Endothelial cell (in vitro differentiated cells): Measurements from ENCODE around the gene SPINDOC. TPM values are rescaled to one million over a fixed set of nuclear protein-coding genes. Genes with fewer than 3 reads are reported as not detected.

Experiments used
- DNase-seq: peaks from one replicate; pipeline ENCODE4 v3.0.0; 2021; ENCODE audit warnings: low spot score
- H3K27ac Mint-ChIP-seq: one replicate; pipeline ENCODE4 v1.8.0; 2021; ENCODE audit warnings: mixed read lengths, inconsistent platforms; ENCODE audit not compliant: unreplicated experiment
- H3K27me3 Mint-ChIP-seq: one replicate; pipeline ENCODE4 v1.8.0; 2021; ENCODE audit warnings: mild to moderate bottlenecking, moderate library complexity, mixed read lengths, inconsistent platforms; ENCODE audit not compliant: unreplicated experiment
- H3K36me3 Mint-ChIP-seq: one replicate; pipeline ENCODE4 v1.8.0; 2021; ENCODE audit warnings: mild to moderate bottlenecking, low read depth, mixed read lengths, inconsistent platforms; ENCODE audit not compliant: unreplicated experiment
- H3K4me1 Mint-ChIP-seq: one replicate; pipeline ENCODE4 v1.8.0; 2021; ENCODE audit warnings: mild to moderate bottlenecking, mixed read lengths, inconsistent platforms; ENCODE audit not compliant: unreplicated experiment
- H3K4me3 Mint-ChIP-seq: one replicate; pipeline ENCODE4 v1.8.0; 2021; ENCODE audit warnings: mild to moderate bottlenecking, mixed read lengths, inconsistent platforms; ENCODE audit not compliant: unreplicated experiment
- H3K9me3 Mint-ChIP-seq: one replicate; pipeline ENCODE4 v1.8.0; 2021; ENCODE audit warnings: mixed read lengths, inconsistent platforms; ENCODE audit not compliant: unreplicated experiment
- long read RNA-seq: library from polyadenylated mRNA; unstranded; transcript quantifications from one replicate; pipeline ENCODE4 v2.0.0, GENCODE V29; 2020; ENCODE audit not compliant: unreplicated experiment
- total RNA-seq: library from RNA; stranded (reverse); fragmentation: NEBNext Ultra II Directional; extraction: Animal tissue kit (Norgen Biotek cat#: 25700); gene quantifications from one replicate; pipeline ENCODE4 v1.2.1, GENCODE V29; 2021; ENCODE audit not compliant: unreplicated experiment
- TF ChIP-seq, protein P1 (sequence below): fragments of 200-600 bp; sonication (generic); IDR thresholded peaks from one replicate; pipeline ENCODE4 v1.5.0; 2021; ENCODE audit warnings: antibody characterized with exemption; ENCODE audit not compliant: unreplicated experiment

SPINDOC gene, protein sequence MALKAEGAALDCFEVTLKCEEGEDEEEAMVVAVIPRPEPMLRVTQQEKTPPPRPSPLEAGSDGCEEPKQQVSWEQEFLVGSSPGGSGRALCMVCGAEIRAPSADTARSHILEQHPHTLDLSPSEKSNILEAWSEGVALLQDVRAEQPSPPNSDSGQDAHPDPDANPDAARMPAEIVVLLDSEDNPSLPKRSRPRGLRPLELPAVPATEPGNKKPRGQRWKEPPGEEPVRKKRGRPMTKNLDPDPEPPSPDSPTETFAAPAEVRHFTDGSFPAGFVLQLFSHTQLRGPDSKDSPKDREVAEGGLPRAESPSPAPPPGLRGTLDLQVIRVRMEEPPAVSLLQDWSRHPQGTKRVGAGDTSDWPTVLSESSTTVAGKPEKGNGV
- 55.3 TPM for total RNA-seq
- long read RNA-seq = 0 reads

- Mint-ChIP-seq H3K27ac (peak within 1 kb of the TSS; percentile 36), H3K36me3 (peaks cover 12% of the 10 kb centered on the region), H3K27me3 (peaks cover 6% of the 10 kb centered on the region), H3K4me3 (peak within 1 kb of the TSS; percentile 92), H3K9me3 (no peaks in the 10 kb centered on the region), H3K4me1 (peaks cover 23% of the 10 kb centered on the region)
- DNase-seq = peak; percentile 77
- TF ChIP-seq, protein P1, sequence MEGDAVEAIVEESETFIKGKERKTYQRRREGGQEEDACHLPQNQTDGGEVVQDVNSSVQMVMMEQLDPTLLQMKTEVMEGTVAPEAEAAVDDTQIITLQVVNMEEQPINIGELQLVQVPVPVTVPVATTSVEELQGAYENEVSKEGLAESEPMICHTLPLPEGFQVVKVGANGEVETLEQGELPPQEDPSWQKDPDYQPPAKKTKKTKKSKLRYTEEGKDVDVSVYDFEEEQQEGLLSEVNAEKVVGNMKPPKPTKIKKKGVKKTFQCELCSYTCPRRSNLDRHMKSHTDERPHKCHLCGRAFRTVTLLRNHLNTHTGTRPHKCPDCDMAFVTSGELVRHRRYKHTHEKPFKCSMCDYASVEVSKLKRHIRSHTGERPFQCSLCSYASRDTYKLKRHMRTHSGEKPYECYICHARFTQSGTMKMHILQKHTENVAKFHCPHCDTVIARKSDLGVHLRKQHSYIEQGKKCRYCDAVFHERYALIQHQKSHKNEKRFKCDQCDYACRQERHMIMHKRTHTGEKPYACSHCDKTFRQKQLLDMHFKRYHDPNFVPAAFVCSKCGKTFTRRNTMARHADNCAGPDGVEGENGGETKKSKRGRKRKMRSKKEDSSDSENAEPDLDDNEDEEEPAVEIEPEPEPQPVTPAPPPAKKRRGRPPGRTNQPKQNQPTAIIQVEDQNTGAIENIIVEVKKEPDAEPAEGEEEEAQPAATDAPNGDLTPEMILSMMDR = no peak
Observed at GRCh38 chr11:63813035-63813562, at the start of gene SPINDOC. Gene SPINDOC (plus strand): TSS chr11:63813456. CDS start chr11:63813687, 231 bp downstream.

GRCh38 chr11:63763496-63764339, 49.5 kb upstream of the SPINDOC start:
- H3K36me3 Mint-ChIP-seq = peaks cover 11% of the 10 kb centered on the region
- no peak overlapping the region for H3K27ac Mint-ChIP-seq
- TF ChIP-seq, protein P1 = no peak
- H3K4me3 Mint-ChIP-seq = peak overlapping the region; percentile 42
- peak; percentile 35 for DNase-seq
- H3K4me1 Mint-ChIP-seq = peaks cover 29% of the 10 kb centered on the region
- H3K27me3 Mint-ChIP-seq = peaks cover 9% of the 10 kb centered on the region
- H3K9me3 Mint-ChIP-seq = no peaks in the 10 kb centered on the region

- Mint-ChIP-seq H3K27me3 (peaks cover 9% of the 10 kb centered on the region), H3K4me3 (no peak overlapping the region), H3K9me3 (no peaks in the 10 kb centered on the region), H3K4me1 (peaks cover 25% of the 10 kb centered on the region), H3K36me3 (peaks cover 11% of the 10 kb centered on the region), H3K27ac (no peak overlapping the region)
- TF ChIP-seq, protein P1 = no peak
- no peak for DNase-seq
Observed at GRCh38 chr11:63764340-63764678, 48.9 kb upstream of the SPINDOC start.

DNA sequence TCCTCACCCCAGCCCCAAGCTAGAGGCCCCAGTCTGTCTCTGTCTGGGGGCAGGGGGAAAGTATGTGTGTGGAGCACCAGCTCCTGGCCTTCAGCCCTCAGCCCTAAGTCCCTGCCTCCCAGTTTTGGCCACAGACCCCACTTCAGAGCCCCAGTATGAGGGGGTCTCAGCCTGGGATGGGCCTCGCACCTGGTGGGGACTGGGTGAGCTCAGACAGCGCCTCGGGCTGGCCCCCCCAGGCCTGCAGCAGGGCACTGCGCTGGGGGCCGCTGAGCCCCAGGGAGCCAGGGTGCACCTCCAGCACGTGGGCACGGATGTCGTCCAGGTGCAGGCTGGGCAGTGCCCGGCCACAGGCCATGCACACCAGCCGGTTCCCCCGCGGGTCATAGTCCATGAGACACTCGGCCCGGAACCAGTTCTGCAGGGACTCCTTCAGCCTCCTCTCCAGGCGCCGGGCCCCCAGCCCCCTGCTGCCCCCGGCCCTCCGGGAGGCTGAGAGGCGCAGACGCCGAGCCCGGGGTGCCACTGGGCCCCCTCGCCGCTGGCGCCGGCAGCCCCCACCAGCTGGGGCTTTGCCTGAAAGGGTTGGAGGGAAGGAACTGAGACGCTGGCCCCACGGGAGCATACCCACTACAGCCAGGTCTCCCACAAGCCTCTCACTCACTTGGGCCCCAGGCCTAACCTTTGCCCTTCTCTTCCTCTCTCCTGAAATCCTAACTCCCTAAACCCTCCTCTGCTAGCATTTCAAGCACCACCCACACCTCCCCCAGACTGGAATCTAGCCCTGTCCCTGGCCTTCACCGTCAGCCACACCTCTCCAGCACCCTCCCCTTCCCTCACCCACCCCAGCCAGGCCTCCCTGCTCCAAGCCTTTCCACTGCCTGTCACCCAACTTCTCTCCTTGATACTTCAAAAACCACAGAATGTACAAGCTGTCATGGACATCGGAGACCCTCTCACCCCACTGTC, 48.3 kb upstream of the SPINDOC start:
- TF ChIP-seq, protein P1 = no peak
- no peak for DNase-seq
- H3K4me1 Mint-ChIP-seq = peaks cover 23% of the 10 kb centered on the region
- no peak overlapping the region for H3K27ac Mint-ChIP-seq
- peaks cover 11% of the 10 kb centered on the region for H3K27me3 Mint-ChIP-seq
- H3K9me3 Mint-ChIP-seq = no peaks in the 10 kb centered on the region
- H3K36me3 Mint-ChIP-seq = peaks cover 11% of the 10 kb centered on the region
- no peak overlapping the region for H3K4me3 Mint-ChIP-seq
